HG02623 (cell line): ENCODE data around the gene RASL12.
"Not testable (repeated sequence)": the region's sequence is repeated elsewhere in the genome, so short reads cannot be mapped to it uniquely, and the experiment has no call there.

Experiments used
- ATAC-seq: cut with Tn5 transposase; IDR thresholded peaks from one replicate; pipeline ENCODE4 v1.9.1; 2021; ENCODE audit warnings: moderate library complexity; ENCODE audit not compliant: unreplicated experiment

Gene RASL12

DNA sequence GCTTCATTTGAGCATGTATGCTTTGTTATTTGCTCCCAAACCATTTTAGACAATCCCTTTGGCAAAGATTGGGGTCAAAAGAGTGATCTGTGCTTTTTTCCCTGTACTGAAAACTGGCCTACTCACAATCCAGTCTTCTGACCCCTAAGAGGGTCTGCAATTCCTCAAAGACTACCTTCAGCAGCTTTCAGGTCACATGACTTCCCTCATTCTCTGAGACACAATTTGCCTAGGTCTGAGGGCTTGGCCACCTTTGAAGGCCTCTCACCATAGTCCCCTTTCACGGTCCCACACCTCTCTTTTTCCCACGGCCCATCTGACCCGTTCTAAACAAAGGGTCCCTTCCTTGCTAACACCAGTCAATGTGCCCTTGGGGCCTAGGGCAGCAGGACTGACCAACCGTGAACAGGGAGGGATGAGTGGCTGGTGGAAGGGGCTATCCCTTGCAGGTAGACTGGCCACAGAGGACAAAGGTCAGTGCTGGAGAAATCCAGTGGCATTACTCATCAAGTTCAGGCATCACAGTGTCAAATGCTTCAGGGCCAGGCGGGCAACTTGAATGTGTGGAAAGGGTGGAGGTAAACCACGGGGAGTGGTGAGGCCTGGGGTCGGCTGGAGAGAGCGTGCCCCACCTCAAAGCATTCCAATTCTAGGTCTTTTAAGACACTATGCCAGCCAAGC is 10.8 kb downstream of the RASL12 start:
- no peak for ATAC-seq

DNA sequence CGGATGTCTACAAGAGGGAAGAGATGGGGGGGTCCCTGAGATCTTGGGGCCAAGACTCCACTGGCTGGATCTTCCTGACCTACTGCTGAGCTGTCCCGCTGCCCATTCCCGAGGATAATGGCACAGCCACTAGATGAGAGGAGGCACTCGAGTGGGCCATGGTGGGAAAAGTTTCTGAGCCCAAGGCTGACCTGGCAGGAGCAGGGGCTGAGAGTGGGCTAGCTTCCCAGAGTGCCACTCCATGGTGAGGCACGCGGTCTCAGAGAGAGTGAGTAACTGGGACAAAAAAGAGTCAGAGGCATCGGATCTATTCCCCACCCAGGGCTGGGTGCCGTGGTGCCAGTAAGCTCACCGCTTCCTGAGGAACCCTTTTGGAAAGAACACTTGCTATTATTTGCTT is 11.7 kb downstream of the RASL12 start:
- ATAC-seq: no peak

GRCh38 chr15:65055201-65055870 is 12.5 kb downstream of the RASL12 start:
- ATAC-seq: no peak

DNA sequence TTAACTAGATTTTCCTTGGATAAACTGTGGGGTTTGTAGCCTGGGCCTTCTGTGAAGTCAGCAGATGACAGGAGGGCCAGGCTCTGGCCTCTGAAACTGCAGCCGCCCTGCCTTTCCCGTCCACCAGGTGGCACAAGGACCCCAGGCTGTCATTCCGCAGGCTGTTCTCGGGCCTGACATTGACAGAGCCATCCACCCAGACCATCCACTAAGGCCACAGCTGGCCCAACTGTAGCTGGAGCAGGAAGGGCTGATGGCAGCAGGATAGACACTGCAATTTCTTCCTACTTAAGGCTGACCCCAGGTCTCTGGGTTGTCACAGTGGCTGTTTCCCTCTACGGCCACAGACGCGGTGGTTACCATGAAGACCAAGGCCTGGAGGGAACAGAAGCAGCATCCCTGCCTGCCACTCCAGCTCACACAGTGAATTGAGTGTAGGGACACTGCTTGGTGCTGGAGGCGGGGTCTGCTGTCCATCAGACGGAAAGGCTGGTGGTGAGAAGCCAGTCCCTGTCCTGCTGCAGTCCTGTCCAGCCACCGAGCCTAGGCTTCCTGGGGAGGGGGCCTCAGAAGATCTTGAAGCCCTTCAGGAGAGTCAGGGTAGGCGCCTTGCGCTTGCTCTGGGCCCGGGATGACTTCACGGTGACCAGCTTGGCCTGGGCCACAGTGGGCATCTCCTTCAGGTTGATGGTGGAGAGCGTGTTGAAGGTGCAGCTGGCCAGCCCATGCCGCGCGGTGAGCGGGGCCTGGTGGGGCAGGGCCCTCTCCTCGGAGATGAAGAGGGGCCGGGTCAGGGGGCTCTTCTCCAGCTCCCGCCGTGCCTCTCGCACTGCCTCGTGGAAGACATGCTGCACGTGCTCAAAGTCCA is 13.2 kb downstream of the RASL12 start:
- ATAC-seq: no peak

- no peak for ATAC-seq
Measured at GRCh38 chr15:65052956-65053355, 14.8 kb downstream of the RASL12 start.

GRCh38 chr15:65051266-65051665 is 16.5 kb downstream of the RASL12 start:
- no peak for ATAC-seq

- no peak for ATAC-seq
Measured at GRCh38 chr15:65050270-65050669, 17.5 kb downstream of the RASL12 start.

DNA sequence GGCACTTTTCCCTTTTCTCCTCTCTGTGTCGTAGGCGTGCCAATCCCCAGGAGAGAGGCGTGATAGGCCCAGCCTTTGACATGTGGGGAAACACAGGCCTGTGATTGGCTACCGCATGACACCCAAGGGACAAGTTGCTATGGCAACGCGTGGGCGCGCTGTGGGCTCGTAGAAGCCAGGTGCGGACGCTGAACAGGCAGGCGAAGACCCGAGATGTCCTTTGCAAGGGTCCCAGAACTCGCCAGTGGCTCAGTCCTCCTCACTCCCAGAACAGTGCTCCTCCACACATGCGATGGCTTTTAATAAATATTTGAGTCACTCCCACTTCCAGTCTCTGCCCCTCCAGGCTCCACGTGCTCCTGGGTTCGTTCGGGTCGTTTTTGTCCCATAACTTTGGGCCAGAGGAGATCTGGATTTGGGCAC is 18.4 kb downstream of the RASL12 start:
- peak; percentile 92 for ATAC-seq

GRCh38 chr15:65048241-65048640 is 19.6 kb downstream of the RASL12 start:
- ATAC-seq: no peak

GRCh38 chr15:65044724-65045481 is 22.9 kb downstream of the RASL12 start, which contains the start of gene SLC51B:
TSS of gene SLC51B (plus strand) at chr15:65045387. CDS start at chr15:65050005, 4,618 bp downstream.
- no peak for ATAC-seq

- not testable (repeated sequence) for ATAC-seq
Measured at GRCh38 chr15:65044218-65044617, 23.6 kb downstream of the RASL12 start.

GRCh38 chr15:65042776-65043327 is 24.9 kb downstream of the RASL12 start:
- ATAC-seq: no peak

DNA sequence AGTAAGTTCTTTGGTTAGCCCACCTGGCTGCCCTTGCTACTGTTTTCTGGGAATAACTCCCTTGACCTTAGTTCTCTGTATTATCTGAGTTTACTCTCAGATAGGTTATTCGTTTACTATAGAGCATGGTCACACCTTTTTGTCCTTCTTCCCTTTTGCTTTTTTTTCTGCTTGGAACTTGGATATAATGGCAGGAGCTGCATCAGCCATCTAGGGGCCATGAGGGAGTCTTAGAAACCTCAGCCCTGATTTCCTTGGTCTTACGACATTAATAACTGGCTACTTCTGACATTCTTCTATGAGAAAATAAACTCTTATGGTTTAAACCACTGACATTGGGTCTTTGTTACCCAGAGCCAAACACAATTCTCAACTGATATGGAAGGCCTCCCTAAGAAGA is 26.0 kb downstream of the RASL12 start:
- no peak for ATAC-seq

DNA sequence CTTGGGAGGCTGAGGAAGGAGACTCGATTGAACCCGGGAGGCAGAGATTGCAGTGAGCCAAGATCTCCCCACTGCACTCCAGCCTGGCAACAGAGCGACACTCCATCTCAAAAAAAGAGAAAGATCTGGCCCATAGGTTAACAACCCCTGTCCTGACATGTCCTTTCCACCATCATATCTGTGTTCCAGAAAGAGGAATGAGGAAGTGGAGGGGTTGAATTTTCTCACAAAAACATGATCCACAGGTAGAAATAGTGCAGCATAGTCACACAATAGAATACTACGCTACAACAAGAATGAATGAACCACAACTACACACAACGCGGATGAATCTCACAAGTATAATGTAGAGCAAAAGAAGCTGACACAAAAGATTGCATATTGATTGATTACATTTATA is 27.3 kb downstream of the RASL12 start:
- no peak for ATAC-seq

- no peak for ATAC-seq
Measured at GRCh38 chr15:65038836-65039235, 29.0 kb downstream of the RASL12 start.

DNA sequence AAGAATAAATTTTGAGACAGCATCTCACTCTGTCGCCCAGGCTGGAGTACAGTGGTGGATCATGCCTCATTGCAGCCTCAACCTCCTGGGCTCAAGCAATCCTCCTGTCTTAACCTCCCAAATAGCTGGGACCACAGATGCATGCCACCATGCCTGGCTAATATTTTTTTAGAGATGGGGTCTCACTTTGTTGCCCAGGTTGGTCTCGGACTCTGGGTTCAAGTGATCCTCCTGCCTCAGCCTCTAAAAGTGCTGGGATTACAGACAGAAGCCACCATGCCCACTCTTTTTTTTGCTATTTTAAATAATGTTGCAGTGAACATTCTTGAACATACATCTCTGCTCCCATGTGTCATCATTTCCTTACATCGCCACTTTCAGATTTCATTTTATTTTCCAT is 29.4 kb downstream of the RASL12 start:
- no peak for ATAC-seq

GRCh38 chr15:65037309-65037708 is 30.5 kb downstream of the RASL12 start:
- no peak for ATAC-seq

DNA sequence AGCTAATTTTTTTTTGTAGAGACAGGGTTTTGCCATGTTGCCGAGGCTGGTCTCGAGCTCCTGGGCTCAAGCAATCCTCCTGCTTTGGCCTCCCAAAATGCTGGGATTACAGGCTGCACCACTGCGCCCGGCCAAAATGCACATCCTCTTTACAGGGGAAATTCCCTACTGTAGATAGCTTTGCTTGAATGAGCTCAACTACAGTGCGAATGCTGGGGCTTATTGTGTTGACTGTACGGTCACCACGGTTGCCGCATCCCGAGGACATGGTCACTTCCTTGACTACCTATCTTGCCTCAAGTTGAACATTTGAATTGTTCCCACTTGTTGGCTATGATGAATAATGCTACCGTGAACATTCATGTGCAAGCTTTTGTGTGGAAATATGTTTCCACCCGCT is 33.1 kb downstream of the RASL12 start:
- no peak for ATAC-seq

GRCh38 chr15:65033659-65034269 is 34.0 kb downstream of the RASL12 start:
- no peak for ATAC-seq
